ENCODE results near the gene ERFL. TPM values are rescaled to one million over a fixed set of nuclear protein-coding genes. Genes with fewer than 3 reads are reported as not detected.

ERFL gene
- total and polyA plus RNA-seq, 10 donors: 0.46 to 3.0 (median 2.1) TPM

DNA sequence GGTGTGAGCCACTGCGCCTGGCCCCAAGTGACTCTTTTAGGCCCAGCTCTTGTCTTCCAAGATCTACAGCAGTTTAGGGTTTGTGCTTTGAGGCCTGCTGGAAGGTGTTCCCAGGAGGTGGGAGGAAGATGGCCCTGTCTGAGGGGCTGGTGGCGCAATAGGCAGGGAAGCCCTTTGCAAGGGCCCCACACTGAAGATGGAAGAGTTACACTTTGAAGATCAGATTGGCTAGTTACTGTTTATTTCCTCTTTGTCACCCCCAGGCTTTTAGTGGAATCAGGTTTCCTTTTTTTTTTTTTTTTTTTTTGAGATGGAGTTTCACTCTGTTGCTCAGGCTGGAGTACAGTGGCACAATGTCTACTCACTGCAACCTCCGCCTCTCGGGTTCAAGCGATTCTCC lies 32.7 kb upstream of the ERFL start:
- H3K4me3 ChIP-seq: no peak overlapping the region
- H3K4me1 ChIP-seq: peaks cover 12 to 28% (median 18%) of the 10 kb centered on the region in 6 donors
- TF ChIP-seq POLR2A (IDR thresholded peaks at IDR 0.05) (no peak), POLR2AphosphoS5 (IDR thresholded peaks at IDR 0.05) (no peak)
- TF ChIP-seq, protein P1, sequence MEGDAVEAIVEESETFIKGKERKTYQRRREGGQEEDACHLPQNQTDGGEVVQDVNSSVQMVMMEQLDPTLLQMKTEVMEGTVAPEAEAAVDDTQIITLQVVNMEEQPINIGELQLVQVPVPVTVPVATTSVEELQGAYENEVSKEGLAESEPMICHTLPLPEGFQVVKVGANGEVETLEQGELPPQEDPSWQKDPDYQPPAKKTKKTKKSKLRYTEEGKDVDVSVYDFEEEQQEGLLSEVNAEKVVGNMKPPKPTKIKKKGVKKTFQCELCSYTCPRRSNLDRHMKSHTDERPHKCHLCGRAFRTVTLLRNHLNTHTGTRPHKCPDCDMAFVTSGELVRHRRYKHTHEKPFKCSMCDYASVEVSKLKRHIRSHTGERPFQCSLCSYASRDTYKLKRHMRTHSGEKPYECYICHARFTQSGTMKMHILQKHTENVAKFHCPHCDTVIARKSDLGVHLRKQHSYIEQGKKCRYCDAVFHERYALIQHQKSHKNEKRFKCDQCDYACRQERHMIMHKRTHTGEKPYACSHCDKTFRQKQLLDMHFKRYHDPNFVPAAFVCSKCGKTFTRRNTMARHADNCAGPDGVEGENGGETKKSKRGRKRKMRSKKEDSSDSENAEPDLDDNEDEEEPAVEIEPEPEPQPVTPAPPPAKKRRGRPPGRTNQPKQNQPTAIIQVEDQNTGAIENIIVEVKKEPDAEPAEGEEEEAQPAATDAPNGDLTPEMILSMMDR (IDR thresholded peaks at IDR 0.05 in 8 of 11, conservative IDR thresholded peaks at IDR 0.05 in 3 of 11): no peak
- 88 to 98% (median 91%) methylated on average over 5 of the region's 5 CpGs for WGBS, 5 donors
- peaks cover 0 to 2% (median 0%) of the 10 kb centered on the region in 7 donors for H3K27me3 ChIP-seq (replicated peaks in 1 of 7)
- intact Hi-C loops (cut with DNase I; ENCODE audit: low total_unique reads): no loop called here
- no peak overlapping the region for H3K27ac ChIP-seq
- DNase-seq: no peak
- no peaks in the 10 kb centered on the region for H3K9me3 ChIP-seq
- H3K36me3 ChIP-seq: peaks cover 0 to 17% (median 8%) of the 10 kb centered on the region in 6 donors

DNA sequence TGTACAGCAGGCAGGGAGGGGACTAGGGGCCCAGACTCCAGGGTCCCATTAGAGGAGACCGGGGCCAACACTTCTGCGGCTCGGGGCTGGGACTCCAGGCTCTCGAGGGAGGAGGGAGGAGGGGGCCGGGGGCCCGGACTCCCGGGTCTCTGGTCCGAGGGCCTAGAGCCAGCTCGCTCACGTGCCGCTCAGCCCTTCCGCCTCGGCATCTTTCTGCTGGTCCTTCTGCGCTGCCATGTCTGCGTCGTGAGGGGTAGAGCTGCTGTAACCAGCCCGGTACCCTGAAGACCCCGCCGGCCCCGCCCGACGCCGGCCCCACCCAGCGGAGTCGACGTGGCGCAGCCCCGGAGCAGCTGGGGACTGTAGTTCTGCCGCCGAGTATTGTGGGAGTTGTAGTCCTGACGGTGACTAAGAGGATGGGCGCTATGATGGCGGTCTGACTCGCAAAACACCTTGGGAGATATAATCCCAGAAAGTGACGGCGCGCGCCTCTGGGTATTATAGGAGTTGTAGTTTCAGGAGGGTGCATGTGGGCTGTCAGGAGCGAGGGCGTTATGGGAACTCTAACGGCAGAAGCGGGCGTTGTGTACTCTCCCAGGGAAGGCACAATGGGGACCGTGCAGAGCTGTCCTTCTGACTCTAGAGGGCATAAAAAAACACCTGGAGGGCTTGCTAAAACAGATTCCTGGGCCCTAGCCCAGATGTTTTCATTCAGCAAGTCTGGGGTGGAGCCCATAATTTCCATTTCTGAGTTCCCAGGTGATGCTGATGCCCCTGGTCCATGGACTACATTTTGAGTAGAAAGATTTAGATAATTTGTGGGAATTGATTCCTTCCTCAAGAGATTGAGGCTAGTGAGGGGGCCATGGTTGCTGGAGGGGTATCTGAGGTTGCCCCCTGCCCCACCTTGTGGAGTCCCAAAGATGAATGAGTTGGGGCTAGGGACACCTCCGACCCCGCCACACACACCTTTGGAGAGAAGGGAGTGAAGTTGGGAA lies 31.1 kb upstream of the ERFL start, which contains the start of gene RABAC1:
TSS of gene RABAC1 (minus strand) at position 266 of the 998 bp plus-strand sequence. CDS start at position 237, 29 bp downstream.
- peak within 1 kb of the TSS; percentile 88 to 97 (median 94) for H3K27ac ChIP-seq
- peaks cover 0 to 31% (median 9%) of the 10 kb centered on the region in 6 donors for H3K36me3 ChIP-seq
- H3K27me3 ChIP-seq (replicated peaks in 1 of 7): no peaks in the 10 kb centered on the region
- 5 to 10% (median 6%) methylated on average over 19 to 46 of the region's 46 CpGs for WGBS, 5 donors
- peak; percentile 97 for DNase-seq
- peak in 2 of 3 donors; percentile 29 to 30 for TF ChIP-seq POLR2A (IDR thresholded peaks at IDR 0.05)
- TF ChIP-seq POLR2AphosphoS5 (IDR thresholded peaks at IDR 0.05): peak; percentile 85 to 90 (median 86)
- TF ChIP-seq, protein P1 (IDR thresholded peaks at IDR 0.05 in 8 of 11, conservative IDR thresholded peaks at IDR 0.05 in 3 of 11): peak in 7 of 11 experiments; percentile 4 to 34 (median 20)
- intact Hi-C loops (cut with DNase I; ENCODE audit: low total_unique reads): no loop called here
- peaks cover 12 to 28% (median 18%) of the 10 kb centered on the region in 6 donors for H3K4me1 ChIP-seq
- peak within 1 kb of the TSS; percentile 62 to 98 (median 89) for H3K4me3 ChIP-seq
- no peaks in the 10 kb centered on the region for H3K9me3 ChIP-seq

DNA sequence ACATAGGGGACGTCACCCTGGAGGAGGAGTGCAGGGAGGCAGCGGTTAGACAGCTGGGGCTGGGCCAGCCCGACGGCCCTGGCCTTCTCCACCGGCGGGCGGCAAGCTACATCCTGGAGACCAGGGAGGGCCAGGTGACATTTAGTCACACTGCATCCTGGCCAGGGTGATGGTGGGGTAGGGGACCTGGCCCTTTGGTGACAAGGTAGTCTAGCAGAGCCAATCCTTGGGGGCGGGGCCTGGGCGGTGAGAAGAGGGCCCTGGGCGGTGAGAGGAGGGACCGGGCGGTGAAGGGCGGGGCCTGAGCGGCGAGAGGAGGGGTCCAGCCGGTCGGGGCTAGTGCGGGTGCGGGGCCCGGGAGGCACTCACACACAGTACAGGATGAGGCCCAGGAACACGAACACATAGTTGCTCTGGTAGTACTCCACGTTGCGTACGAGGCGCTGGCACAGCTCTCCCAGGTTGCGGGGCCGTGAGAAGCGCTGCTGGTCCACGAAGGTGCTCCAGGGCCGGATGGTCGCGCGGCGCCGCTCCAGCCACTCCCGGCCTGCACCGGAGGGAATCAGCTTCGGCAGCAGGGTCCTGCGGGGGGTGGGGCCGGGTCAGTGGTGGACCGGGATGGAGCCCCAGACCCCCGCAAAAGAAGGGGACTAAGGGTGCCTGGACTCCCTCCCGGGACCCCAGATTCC lies 30.3 kb upstream of the ERFL start:
- WGBS, 5 donors: 1 to 6% (median 2%) methylated on average over 14 to 43 of the region's 43 CpGs
- H3K4me1 ChIP-seq: peaks cover 12 to 28% (median 18%) of the 10 kb centered on the region in 6 donors
- peak overlapping the region; percentile 88 to 97 (median 94) for H3K27ac ChIP-seq
- intact Hi-C loops (cut with DNase I; ENCODE audit: low total_unique reads): no loop called here
- no peaks in the 10 kb centered on the region for H3K27me3 ChIP-seq (replicated peaks in 1 of 7)
- TF ChIP-seq, protein P1 (IDR thresholded peaks at IDR 0.05 in 8 of 11, conservative IDR thresholded peaks at IDR 0.05 in 3 of 11): no peak
- TF ChIP-seq POLR2AphosphoS5 (IDR thresholded peaks at IDR 0.05) (peak; percentile 78 to 85 (median 80)), POLR2A (IDR thresholded peaks at IDR 0.05) (no peak)
- H3K4me3 ChIP-seq: peak overlapping the region; percentile 62 to 98 (median 89)
- DNase-seq: peak; percentile 97
- no peaks in the 10 kb centered on the region for H3K9me3 ChIP-seq
- H3K36me3 ChIP-seq: peaks cover 0 to 35% (median 9%) of the 10 kb centered on the region in 6 donors
